Fibroblast of villous mesenchyme (primary cell): Measurements from ENCODE around the gene VAMP3. TPM values are rescaled to one million over a fixed set of nuclear protein-coding genes. Genes with fewer than 3 reads are reported as not detected.

Source experiments
- DNase-seq: peaks from one replicate; pipeline ENCODE4 v3.0.0-alpha.2; 2010; ENCODE audit warnings: low read depth
- H3K4me3 ChIP-seq: 2 replicates; pipeline ENCODE4 v1.5.1; 2011; ENCODE audit warnings: low read depth, mild to moderate bottlenecking, low read length
- CTCF ChIP-seq: IDR thresholded peaks from 2 replicates; pipeline ENCODE4 v1.5.1; 2012; ENCODE audit warnings: low read depth, mild to moderate bottlenecking, low read length; ENCODE audit not compliant: insufficient read depth
- total RNA-seq: library from RNA; depleted of rRNA; stranded (reverse); fragments of >200 nt; gene quantifications from 2 replicates; pipeline ENCODE4 v1.2.3, GENCODE V29; 2012

The VAMP3 gene
- total RNA-seq, 1 donor: 138 TPM

- no peak for DNase-seq
- no peak overlapping the region for H3K4me3 ChIP-seq
- TF ChIP-seq CTCF: no peak
Measured at GRCh38 chr1:7805460-7805859, 34.4 kb downstream of the VAMP3 start.

- peak; percentile 66 for TF ChIP-seq CTCF
- DNase-seq: peak; percentile 61
- H3K4me3 ChIP-seq: no peak overlapping the region
Measured at GRCh38 chr1:7808253-7808844, 37.3 kb downstream of the VAMP3 start.

GRCh38 chr1:7809742-7810141 lies 38.6 kb downstream of the VAMP3 start:
- H3K4me3 ChIP-seq: no peak overlapping the region
- DNase-seq: no peak
- no peak for TF ChIP-seq CTCF

GRCh38 chr1:7810395-7810794 lies 39.3 kb downstream of the VAMP3 start:
- H3K4me3 ChIP-seq: no peak overlapping the region
- TF ChIP-seq CTCF: no peak
- peak; percentile 85 for DNase-seq

- DNase-seq: no peak
- TF ChIP-seq CTCF: no peak
- H3K4me3 ChIP-seq: no peak overlapping the region
Measured at GRCh38 chr1:7811476-7811875, 40.4 kb downstream of the VAMP3 start.

GRCh38 chr1:7813677-7814373 lies 42.7 kb downstream of the VAMP3 start:
- no peak for TF ChIP-seq CTCF
- H3K4me3 ChIP-seq: no peak overlapping the region
- DNase-seq: no peak
